Lower leg skin (tissue), 3 donors: ENCODE results near the gene DESI2.

ENCODE experiments used
- CTCF ChIP-seq, 3 donors: fragments of 450-650 bp; IDR thresholded peaks; one replicate each; pipeline ENCODE4 v1.5.1; 2016; ENCODE audit warnings: antibody characterized with exemption in 3 of 3, mild to moderate bottlenecking in 3 of 3, moderate library complexity in 2 of 3
- POLR2A ChIP-seq, 2 donors: fragments of 450-650 bp; IDR thresholded peaks; one replicate each; pipeline ENCODE4 v1.6.1; 2016 to 2017; ENCODE audit warnings: antibody characterized with exemption in 2 of 2, mild to moderate bottlenecking in 1 of 2, moderate library complexity in 1 of 2

GRCh38 chr1:244655186-244655585, 2.3 kb downstream of the DESI2 start:
- TF ChIP-seq CTCF (IDR thresholded peaks at IDR 0.05) = no peak
- no peak for TF ChIP-seq POLR2A (IDR thresholded peaks at IDR 0.05)
